ENCODE results near the gene FXYD3.

FXYD3 gene

DNA sequence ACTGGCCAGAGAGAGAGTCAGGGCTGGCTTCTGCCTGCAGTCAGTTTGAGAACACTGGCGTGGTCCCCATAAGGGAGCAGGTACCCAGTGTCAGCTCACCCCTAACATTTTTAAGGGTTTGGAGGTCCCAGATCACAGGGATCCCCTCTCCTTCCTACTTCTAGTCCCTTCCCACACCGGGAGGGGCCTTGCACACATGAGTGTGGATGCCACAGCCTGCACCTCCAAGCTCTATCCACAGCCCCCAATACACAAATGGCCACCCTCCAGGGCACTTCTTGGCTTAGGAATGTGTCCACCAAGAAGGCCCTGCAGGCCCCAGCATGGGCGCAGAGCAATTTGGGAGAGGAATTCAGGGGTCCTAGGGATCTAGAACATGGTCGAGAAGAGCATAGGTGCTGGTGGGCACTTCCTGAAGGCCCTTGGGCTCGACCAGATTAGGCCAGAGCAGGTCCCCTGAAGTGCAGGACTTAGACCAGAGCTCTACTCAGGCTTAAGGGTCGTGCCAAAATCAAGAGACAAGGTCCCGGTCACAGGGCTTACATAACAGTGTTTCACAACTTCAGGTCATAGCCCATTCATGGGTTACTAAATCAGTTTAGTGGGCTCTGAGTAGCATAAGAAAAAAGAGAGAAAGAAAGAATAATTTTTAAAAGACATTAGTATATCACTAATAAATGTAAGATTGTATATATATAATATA, 54.9 kb downstream of the FXYD3 start:
- no peak for ATAC-seq
- TF ChIP-seq, protein P1, sequence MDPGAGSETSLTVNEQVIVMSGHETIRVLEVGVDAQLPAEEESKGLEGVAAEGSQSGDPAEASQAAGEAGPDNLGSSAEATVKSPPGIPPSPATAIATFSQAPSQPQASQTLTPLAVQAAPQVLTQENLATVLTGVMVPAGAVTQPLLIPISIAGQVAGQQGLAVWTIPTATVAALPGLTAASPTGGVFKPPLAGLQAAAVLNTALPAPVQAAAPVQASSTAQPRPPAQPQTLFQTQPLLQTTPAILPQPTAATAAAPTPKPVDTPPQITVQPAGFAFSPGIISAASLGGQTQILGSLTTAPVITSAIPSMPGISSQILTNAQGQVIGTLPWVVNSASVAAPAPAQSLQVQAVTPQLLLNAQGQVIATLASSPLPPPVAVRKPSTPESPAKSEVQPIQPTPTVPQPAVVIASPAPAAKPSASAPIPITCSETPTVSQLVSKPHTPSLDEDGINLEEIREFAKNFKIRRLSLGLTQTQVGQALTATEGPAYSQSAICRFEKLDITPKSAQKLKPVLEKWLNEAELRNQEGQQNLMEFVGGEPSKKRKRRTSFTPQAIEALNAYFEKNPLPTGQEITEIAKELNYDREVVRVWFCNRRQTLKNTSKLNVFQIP (CRISPR knock-in tag; IDR thresholded peaks at IDR 0.05; ENCODE audit: borderline replicate concordance, low read depth): no peak
- TF ChIP-seq GLIS3 (CRISPR knock-in tag; IDR thresholded peaks at IDR 0.05): no peak

DNA sequence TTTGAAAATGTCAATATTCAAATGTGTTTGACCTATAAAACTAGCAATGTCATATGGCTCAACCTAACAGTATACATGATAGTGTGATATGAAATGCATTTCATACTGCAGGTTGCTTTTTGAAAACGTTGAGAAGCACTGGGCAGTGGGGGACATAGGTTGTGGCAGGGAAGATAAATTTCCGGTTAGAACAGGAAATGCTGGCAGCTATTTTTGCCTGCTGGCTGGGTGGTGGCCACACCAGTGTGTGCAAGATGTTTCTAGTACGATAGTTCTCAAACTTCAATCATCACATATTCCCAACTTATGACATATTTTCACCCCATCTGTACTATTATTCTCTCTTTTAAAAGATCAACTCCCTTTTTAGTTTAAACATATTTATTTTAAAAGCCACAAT, 56.1 kb downstream of the FXYD3 start:
- no peak for ATAC-seq
- TF ChIP-seq ZFP30 (CRISPR knock-in tag; IDR thresholded peaks at IDR 0.05): no peak
- no peak for TF ChIP-seq ESRRG (CRISPR knock-in tag; IDR thresholded peaks at IDR 0.05)
- no peak for TF ChIP-seq RARB (CRISPR knock-in tag; IDR thresholded peaks at IDR 0.05)
- no peak for TF ChIP-seq ISL1 (CRISPR knock-in tag; IDR thresholded peaks at IDR 0.05)
- TF ChIP-seq, protein P2, sequence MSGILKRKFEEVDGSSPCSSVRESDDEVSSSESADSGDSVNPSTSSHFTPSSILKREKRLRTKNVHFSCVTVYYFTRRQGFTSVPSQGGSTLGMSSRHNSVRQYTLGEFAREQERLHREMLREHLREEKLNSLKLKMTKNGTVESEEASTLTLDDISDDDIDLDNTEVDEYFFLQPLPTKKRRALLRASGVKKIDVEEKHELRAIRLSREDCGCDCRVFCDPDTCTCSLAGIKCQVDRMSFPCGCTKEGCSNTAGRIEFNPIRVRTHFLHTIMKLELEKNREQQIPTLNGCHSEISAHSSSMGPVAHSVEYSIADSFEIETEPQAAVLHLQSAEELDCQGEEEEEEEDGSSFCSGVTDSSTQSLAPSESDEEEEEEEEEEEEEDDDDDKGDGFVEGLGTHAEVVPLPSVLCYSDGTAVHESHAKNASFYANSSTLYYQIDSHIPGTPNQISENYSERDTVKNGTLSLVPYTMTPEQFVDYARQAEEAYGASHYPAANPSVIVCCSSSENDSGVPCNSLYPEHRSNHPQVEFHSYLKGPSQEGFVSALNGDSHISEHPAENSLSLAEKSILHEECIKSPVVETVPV (CRISPR knock-in tag; IDR thresholded peaks at IDR 0.05): no peak
- TF ChIP-seq, protein P1 (CRISPR knock-in tag; IDR thresholded peaks at IDR 0.05; ENCODE audit: borderline replicate concordance, low read depth): no peak
- TF ChIP-seq, protein P3, sequence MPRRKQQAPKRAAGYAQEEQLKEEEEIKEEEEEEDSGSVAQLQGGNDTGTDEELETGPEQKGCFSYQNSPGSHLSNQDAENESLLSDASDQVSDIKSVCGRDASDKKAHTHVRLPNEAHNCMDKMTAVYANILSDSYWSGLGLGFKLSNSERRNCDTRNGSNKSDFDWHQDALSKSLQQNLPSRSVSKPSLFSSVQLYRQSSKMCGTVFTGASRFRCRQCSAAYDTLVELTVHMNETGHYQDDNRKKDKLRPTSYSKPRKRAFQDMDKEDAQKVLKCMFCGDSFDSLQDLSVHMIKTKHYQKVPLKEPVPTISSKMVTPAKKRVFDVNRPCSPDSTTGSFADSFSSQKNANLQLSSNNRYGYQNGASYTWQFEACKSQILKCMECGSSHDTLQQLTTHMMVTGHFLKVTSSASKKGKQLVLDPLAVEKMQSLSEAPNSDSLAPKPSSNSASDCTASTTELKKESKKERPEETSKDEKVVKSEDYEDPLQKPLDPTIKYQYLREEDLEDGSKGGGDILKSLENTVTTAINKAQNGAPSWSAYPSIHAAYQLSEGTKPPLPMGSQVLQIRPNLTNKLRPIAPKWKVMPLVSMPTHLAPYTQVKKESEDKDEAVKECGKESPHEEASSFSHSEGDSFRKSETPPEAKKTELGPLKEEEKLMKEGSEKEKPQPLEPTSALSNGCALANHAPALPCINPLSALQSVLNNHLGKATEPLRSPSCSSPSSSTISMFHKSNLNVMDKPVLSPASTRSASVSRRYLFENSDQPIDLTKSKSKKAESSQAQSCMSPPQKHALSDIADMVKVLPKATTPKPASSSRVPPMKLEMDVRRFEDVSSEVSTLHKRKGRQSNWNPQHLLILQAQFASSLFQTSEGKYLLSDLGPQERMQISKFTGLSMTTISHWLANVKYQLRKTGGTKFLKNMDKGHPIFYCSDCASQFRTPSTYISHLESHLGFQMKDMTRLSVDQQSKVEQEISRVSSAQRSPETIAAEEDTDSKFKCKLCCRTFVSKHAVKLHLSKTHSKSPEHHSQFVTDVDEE (CRISPR knock-in tag; IDR thresholded peaks at IDR 0.05): no peak
- no peak for TF ChIP-seq ZNF70 (CRISPR knock-in tag; IDR thresholded peaks at IDR 0.05)
- TF ChIP-seq TOX (CRISPR knock-in tag; IDR thresholded peaks at IDR 0.05; ENCODE audit: borderline replicate concordance): no peak
- TF ChIP-seq, protein P4, sequence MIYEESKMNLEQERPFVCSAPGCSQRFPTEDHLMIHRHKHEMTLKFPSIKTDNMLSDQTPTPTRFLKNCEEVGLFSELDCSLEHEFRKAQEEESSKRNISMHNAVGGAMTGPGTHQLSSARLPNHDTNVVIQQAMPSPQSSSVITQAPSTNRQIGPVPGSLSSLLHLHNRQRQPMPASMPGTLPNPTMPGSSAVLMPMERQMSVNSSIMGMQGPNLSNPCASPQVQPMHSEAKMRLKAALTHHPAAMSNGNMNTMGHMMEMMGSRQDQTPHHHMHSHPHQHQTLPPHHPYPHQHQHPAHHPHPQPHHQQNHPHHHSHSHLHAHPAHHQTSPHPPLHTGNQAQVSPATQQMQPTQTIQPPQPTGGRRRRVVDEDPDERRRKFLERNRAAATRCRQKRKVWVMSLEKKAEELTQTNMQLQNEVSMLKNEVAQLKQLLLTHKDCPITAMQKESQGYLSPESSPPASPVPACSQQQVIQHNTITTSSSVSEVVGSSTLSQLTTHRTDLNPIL (CRISPR knock-in tag; IDR thresholded peaks at IDR 0.05; ENCODE audit: low read depth): no peak
- TF ChIP-seq ZC3H10 (CRISPR knock-in tag; IDR thresholded peaks at IDR 0.05): no peak
- TF ChIP-seq CSDC2 (CRISPR knock-in tag; IDR thresholded peaks at IDR 0.05): no peak
- TF ChIP-seq ZNF8 (CRISPR knock-in tag; IDR thresholded peaks at IDR 0.05): no peak

Data from SK-N-SH treated with all-trans-retinoic acid at 6 μM for 48 hours (cell line).